Inferior parietal cortex (tissue), 1 donor: ENCODE measurements around the gene UNC119.

Experiments
- DNase-seq: peaks from one replicate; pipeline ENCODE4 v3.0.0-alpha.2; 2016; ENCODE audit errors: extremely low spot score

Gene UNC119

DNA sequence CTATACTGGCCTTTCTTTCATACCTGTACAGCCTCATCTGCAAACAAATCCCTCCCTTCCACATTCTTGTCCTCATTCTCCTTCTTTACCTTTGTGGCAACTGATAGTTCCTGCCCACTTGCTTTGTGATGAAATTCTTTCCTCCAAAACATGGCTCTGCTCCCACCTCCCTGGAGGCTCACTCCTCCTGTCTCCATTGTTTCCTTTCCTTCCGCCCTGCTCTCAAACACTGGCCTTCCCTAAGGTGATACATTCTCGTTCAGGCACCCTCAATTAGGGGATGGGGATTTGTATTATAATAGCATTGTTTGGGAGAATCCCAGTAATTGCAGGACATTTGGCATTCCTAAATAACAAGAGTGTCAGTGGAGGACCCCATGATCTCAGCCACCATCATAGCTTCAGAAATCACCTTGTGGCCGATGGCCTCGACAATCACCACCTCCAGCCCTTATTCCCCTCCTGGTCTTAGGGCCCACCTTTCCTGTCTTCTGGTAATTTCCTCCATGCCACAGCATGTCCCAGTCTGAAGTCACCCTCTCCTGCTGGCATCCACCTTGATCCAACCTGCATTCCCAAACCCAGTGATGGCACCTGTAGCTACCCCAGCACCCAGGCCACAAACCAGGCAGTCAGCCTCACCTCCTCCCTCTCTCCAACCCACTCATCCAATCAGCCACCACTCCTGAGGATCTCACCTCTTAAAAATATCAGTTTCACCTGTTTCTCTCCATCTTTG lies 7.9 kb downstream of the UNC119 start:
- no peak for DNase-seq

DNA sequence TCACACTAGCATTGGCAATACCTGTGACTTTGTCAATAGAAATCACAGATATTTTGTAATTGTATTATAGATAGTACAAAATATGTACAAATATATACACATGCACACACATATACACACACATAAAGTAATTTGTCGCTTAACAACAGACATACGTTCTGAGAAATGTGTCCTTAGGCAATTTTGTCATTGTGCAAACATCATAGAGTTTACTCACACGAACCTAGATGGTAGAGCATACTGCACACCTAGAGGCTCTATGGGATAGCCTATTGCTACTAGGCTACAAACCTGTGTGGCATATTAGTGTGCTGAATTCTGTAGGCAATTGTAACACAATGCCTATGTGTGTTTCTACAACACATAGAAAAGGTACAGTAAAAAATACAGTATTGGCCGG lies 11.0 kb downstream of the UNC119 start:
- no peak for DNase-seq

DNA sequence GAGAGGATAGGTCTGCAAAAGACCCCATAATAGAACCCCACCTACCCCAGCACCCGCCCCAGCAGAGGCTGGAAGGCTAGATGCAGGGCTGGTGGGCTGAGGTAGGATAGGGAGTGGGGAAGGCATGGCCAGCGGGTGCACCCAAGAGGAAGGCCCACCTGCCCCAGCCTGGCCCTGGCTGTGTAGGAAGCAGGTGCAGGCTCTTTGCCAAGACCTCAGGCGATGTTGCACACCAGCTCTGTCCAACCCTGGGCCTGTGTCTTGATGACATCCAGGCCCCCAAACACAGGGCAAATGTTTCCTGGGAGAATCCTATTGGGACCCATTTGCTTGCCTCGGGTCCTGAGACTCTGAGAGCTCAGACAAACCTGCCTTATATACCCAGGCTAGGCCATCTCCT lies 12.2 kb downstream of the UNC119 start:
- DNase-seq, result no peak

DNA sequence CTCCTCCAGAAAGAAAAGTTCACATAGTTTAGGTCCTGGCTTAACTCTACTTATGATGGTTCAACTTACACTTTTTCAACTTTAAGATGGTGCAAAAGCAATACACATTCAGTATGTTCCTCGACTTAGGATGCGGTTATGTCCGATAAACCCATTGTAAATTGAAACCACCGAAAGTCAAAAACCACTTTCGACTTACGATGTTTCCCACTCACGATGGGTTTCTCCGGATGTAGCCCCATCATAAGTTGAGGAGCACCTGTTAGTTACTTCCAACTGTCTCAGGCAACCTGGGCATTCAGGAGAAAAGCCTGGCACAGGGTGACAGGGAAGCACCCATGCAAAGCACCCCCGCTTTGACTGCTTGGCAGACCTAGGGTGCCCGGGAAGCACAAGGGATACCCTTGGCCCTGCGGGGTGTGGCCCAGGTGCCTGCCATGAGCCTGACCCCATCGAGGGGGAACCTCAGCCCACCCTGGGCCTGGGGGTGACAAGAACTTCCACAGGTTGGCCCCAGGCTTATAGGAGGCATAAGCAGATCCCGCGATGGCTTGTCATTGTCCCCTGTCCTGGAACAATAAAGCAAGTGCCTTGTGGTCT lies 14.0 kb downstream of the UNC119 start:
- DNase-seq, result no peak

DNA sequence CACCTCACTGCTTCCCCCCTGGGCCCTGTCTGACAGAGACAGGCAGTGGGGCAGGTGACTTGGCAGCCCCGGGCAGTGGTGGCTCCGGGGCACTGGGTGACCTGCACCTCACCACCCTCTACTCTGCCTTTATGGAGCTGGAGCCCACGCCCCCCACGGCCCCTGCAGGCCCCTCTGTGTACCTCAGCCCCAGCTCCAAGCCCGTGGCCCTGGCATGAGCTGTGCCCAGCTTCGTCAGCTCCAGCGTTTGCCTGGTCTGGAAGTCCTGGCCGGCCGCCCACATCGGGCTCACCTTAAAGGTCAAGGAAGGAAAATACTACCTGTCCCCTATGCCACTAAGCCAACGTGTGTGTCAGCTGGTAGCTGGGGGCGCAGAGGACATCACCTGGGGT lies 15.2 kb downstream of the UNC119 start:
- no peak for DNase-seq

DNA sequence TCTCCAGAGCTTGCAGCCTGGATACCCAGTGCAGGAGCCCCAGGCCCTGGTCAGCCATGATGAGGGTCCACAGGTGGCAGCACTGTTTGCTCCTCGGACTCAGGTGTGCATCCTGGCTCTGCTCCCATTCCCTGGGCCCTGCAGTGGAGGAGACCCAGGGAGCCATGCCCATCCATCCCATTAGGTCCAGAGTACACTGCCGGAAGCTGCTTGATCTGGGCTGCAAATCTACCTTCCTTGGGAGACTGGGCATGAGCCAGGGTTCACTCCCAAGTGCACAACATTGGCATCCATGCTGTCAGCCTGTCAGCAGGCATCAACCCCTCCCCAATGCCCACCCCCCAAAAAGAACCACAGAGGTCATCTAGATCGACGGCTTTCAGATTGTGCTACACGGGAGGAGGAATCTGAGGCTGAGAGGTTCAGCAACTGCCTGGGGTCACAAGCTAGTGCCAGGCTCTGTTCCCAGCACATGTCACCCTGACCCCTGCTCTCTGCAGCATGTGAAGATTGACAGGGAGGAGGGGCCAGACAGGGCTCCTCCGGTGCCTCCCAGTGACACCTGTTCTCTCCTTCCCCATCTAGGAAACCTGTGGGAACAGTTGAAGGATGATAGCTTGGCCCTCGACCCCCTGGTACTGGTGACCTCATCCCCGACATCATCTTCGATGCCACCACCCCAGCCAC lies 15.7 kb downstream of the UNC119 start:
- DNase-seq, result no peak

DNA sequence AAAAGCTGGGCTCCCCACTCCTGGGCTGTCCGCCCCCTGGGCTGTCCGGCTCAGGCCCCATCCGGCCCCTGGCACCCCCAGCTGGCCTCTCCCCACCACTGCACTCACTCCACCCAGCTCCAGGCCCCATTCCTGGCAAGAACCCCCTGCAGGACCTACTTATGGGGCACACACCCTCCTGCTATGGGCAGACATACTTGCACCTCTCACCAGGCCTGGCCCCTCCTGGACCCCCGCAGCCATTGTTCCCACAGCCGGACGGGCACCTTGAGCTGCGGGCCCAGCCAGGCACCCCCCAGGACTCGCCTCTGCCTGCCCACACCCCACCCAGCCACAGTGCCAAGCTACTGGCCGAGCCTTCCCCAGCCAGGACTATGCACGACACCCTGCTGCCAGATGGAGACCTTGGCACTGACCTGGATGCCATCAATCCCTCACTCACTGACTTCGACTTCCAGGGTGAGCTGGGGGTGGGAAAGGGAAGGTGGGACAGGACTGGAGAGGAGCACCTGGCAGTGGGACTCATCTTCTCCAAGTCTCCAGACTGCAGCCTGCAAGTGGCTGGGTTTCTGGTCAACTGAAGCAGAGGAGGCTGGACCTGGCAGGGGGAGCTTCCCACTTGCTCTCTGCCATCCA lies 17.6 kb downstream of the UNC119 start:
- DNase-seq, result no peak

DNA sequence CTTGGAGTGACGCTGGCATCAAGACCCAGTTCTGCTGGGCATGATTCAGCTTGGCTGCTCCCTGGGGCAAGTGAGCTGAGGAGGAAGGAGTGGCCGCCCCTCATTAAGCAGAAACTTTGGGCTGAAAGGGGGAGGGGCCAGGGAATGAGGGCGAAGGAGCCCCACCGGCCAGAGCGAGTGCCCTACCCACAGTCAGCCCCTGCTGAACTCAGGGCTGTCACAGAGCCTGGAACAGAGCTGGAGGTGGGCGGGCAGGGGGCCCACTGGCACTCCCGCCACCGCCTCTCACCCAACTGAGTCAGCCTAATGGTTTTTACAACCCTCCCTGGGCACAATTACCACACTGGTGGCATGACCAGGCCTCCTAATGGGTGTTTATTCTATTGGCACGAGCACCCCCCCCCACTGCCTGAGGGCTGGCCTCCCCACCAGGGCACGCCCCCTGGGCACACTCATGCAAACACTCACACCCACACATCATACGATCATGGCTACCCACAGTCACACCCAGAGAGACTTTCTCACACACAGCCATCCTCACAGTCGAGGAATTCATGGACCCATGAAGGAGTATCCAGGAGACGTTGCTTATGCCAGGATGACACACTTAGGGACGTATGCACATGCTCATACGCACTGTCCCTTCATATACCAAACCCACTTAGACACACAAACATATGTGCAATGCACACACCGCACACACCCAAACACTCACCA lies 19.2 kb downstream of the UNC119 start:
- no peak for DNase-seq

DNA sequence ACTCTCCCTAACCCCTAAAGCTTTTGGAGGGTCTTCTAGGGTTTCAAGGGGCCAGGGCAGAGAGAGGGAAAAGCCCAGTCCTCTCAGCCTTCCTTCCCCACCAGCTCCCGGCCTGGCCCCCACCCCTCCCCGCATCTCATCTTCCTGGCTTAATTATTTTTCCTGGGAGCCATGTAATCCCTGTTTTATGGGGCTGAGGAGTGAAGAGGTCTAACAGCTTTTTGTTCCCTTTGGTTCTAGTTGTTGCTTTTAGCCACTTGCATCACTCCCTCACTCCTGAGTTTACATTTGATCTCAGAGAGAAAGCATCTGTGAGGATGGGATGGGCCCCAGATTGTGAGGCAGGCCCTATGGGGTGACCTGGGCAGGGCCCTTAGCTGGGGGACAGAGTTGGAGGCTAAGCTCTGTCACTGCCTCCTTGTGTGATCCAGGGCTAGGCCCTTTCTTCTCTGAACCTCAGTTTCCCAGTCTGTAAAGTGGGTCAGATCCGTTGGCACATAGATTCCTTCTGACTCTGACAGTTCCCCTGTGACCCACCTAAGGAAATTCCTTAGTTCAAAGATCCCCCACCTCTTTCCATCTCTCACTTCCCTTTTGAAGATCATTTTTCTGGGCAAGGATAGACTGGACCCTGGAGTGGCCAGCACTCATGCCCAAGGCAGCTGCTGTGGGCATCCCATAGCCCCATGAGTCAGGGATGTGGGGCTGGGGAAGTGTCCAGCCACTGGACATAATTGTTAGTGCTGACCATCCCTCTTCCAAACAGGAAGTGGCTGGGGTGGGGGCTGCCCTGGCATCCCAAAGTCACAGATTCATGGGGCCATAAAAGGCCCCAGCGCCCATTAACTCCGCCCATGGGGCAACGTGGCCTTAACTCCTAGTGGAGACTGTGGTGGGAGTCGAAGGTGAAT lies 20.1 kb downstream of the UNC119 start:
- no peak for DNase-seq

DNA sequence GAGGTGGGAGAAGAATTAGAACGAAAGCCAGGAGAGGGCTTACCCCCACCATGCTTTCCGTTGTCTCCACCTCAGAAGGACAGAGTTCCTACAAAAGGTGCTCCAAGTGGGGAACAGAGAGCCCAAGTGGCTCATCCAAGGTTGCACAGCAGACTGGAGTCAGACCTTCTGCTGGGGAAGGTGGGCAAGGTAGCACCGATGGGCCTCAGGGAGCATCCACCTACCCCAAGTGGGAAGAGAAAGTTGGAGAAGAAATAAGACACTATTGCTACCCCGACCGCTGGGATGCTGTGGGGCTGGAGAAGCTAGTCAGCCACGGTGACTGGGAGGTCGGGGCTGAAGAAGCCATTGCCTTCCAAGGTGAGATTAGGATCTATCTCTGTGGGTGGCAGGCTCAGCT lies 21.5 kb downstream of the UNC119 start:
- DNase-seq, result no peak

DNA sequence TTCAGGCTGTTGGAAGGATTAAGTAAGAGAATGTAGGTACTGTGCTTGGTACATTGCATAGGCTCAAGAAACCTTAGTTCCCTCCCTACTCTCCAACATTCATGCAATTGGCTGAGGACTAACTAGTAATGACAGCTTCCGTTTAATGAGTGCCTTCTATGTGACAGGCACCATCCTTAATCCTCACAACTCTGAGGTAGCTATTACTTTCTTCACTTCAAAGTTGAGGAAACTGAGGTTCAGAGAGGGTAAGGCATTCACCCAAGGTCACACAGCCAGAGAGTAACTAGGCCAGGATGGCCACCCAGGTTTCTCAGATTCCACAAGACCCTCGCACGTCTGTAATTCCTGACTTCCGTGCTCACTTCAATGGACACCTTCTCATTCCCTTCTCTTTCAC lies 22.2 kb downstream of the UNC119 start:
- no peak for DNase-seq

DNA sequence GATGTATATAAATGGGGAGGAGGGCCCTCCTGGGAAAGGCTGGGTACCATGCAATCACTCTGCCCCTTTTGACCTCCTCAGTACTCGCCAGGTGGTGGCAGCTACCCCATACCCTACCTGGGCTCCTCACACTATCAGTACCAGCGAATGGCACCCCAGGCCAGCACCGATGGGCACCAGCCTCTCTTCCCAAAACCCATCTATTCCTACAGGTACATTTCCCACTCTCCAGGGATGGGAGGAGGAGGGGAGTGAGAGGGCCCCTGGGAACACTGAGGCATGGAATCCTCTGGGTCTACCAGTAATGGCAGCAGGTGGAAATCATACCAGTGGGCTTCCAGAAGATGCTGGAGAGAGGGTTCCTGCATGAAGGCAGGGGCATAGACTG lies 23.4 kb downstream of the UNC119 start:
- DNase-seq, result no peak

DNA sequence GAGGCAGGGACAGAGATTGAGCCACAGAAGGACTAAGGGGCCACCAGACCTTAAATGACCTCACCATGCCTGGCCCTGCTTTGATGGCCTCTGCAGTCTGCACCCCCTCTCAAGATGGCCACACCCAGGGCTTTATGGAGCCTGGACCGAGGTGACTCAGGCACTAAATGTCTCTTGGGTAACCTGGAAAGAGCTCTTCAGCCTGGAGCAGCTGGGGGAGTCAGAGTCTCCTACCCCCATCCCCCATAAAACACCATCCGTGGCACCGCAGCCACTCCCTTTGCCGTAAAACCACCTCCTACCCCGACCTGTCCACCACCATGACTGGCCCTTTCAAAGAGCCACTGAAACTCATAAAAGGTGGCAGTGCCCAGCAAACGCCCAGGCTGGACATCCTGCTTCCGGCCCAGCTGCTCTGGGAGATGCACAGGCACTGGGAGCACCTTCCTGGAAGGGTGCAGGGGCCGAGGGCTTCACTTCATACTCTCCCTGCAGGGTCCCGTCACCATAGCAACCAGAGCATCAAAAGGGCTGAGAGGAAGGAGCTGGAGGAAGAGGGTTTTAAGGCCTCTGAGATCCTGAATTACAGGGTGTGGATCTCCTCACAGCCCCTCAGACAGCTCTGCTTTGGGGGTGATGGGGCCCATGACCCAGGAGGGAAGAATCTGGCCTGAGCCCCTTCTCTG lies 24.0 kb downstream of the UNC119 start:
- no peak for DNase-seq

DNA sequence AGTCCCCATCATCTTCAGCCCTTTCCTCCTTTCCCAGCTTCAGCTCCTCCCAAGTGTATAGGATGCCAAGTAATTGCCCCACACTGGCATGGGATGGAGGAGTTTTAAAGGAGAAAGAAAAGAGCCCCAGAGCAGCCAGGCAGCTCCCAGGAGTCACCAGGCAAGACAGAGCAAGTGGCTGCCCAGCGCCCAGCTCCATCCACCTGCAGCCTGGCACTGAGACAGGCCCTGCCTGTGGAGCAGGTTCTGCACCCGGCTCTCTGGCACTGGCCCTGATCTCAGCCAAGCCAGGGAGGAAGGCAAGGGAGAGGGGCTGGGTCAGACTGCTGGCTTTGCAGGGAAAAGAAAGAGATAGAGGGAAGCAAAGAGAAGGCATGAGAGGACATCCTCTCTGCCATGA lies 24.6 kb downstream of the UNC119 start:
- no peak for DNase-seq

DNA sequence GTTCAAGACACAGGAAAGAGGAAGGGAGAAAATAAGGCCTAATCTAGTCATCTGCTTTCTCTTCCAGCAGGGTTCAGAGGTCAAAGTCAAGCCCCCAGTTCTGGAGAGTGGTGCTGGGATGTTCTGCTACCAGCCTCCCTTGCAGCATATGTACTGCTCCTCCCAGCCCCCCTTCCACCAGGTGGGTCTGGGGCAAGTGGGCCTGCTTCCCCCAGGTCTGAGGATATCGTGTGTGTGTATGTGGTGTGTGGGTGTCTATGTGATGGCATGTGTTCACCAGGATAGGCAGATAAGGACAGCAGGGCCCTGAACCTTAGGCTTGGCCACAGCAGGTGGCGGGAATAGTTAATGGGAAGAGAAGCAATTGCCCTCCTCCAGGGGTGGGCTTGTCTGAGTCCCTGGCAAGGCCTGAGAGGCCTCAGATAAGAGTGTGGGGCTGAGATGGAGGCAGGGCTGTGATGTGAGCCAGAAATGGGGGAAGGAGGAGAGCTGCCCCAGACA lies 25.2 kb downstream of the UNC119 start:
- DNase-seq, result no peak

DNA sequence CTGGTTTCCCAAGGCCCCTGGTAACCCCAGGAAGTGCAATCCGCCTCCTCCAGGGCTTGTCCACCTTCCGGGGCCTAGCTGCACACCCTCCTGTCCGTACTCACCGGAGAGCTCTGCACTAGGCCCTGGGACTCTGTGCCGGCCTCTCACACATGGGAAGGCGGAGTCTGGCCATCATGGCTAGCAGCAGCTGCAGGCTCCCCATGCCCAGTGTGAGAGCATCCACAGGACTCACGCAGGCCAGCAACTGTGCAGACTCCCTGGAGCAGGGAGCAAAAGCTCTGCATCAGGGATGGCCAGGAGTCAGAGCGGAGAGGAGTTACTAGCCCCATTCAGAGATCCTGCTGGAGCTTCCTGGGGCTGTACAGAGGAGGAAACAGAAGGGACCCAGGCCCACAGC lies 26.0 kb downstream of the UNC119 start:
- no peak for DNase-seq

DNA sequence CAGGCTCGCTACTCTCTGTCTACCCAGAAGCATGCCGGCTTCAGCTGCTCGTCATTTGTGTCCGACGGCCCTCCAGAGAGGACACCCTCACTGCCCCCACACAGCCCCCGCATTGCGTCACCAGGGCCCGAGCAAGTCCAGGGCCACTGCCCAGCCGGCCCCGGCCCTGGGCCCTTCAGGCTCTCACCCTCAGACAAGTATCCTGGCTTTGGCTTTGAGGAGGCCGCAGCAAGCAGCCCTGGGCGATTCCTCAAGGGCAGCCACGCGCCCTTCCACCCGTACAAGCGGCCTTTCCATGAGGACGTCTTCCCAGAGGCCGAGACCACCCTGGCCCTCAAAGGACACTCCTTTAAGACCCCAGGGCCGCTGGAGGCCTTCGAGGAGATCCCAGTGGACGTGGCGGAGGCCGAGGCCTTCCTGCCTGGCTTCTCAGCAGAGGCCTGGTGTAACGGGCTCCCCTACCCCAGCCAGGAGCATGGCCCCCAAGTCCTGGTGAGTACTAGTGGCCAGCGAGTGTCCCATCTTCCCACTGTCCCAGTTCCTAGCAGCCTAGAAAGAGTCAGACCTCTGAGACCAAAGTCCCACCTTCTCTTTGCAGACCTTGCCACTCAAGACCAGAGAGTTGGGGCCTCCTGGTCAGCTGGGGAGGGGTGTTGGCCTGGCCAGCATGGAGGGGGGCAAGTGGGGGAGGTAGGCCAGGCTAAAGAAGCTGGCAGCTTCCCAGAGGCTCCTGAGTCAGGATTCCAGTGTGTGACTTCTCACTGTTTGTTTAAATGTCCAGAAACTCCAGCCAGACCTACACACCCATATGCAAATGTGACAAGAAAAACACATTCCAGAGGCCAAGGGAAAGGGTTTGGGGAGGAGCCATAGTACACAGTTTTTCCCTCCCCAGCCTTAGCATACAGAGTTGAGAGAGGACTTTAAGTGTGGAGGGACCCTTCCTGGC lies 27.7 kb downstream of the UNC119 start:
- DNase-seq, result no peak

DNA sequence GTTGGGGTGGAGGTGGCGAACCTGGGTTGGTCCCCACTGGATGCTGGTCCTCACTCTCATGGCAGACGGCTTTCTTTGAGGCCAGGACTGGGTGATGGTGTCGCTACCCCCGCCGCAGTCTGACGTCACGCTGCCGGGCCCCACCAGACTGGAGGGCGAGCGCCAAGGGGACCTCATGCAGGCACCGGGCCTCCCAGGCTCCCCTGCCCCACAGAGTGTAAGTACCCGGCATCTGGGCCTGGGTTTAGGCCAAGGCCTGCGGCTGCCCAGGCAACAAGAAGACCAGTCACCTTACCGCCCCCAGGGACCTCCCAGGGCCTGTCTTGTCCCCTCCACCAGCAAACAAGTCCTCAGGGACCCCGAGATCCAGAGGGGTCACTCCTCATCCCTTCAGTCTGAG lies 28.5 kb downstream of the UNC119 start:
- DNase-seq, result no peak

DNA sequence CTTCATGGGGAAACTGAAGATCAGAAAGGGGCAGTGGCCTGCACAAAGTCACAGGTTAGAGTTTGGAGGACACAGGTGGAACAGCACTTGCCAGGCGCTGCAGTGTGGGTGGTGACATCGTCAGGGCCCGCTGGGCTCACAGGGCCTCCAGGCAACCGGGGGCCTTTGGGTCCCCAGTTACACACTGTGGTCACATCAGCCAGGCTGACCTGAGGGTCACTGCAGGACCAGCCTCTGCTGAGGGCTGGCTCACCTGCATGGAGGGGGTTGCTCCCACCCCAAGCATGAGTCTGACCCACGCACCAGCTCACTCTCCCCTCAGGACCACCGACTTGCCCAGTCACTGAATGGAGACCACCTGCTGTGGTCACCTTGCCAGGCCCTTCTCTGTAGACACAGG lies 29.2 kb downstream of the UNC119 start:
- DNase-seq, result no peak
